Activated T-helper 9 cell treated with anti-CD3 and anti-CD28 coated beads, Interleukin-2, amount 50 U/mL, for 16 hours (primary cell): ENCODE measurements around the gene SLC28A3.

ENCODE experiments used
- DNase-seq: peaks from one replicate; pipeline ENCODE4 v3.0.0-alpha.2; 2020; ENCODE audit warnings: low read depth

The SLC28A3 gene

DNA sequence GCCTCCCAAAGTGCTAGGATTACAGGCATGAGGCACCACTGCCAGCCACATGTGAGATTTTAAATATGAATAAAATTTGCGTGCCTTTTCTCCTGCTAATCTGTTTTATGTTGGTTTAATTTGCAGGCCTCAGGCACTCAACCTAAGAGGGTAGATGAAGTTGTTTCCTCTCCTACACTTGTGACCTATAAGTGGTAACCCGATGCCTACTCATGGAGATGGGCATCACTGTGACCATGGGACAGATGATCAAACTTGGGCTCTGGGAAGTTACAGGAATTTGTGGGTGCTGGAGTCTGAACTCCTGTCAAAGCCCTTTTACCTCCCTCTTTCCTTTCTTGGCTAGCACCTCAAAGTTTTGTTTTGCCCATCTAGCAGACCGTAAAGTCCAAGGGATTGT lies 1.1 kb downstream of the SLC28A3 start:
- no peak for DNase-seq

DNA sequence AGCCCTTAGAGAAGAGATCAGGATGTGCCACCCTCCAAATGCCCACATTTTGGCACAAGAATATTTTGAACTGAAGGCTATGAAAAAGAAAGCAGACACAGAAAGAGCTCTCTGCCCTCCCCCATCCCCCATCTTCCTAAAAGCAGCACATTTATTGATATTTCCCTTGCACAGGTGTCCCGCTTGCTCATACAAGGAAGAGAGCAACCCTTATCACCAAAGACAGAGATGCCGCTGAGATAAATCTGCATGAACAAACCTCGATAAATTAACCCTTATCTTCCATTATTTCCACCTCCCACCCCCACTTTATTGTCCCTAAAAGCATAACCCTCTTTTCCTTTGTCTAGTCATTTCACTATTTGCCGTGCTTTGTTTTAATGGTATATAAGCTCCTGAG lies 1.8 kb downstream of the SLC28A3 start:
- no peak for DNase-seq

DNA sequence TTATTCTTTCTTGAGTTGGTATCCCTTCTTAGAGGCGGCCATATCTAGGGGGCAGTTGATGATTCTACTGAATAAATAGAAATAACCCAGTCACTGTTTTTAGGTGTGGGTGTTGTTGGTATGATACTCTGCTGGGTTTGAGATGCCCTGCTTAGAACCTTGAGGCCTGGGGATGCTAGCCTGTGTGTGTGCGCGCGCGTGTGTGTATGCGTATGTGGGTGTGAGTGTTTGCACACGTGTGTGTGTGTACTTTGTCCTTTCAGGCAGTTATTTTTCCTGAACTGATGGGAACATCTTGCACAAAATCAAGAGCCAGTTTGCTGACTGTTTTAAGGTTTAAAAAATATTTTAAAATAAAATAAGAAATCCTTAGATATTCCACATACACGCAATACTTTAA lies 3.3 kb downstream of the SLC28A3 start:
- DNase-seq, result no peak

DNA sequence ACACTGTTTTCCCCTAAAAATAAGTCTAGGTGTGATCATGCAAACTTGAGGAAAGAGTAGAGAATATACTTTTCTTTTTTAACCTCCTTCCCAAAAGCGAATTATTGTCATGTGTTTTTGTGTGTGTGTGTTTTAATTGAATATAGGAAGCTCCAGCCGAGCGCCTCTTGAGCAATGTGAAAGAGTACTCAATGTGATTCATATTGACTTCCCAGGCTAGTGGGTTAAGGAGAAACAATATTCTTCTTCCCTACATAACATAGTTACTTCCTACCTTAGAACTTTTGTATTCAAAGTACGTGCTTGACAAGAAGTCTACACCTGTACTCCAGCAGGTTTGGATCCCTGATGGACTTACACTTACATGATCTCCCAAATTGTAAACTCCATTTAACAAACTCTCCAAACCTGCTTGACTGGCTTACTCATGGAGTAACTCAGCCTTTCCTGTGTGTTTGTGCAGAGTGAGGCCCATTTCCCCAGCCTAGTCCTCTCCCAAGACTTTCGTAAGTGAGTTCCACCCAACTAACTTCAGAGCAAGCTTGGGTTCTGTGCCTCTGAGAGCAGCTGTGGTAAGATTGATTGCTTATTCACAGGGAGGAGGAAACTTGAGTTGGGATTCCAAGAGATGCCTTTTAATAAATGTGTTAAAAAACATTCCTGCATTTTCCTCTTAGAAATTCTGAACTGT lies 9.3 kb downstream of the SLC28A3 start:
- no peak for DNase-seq

DNA sequence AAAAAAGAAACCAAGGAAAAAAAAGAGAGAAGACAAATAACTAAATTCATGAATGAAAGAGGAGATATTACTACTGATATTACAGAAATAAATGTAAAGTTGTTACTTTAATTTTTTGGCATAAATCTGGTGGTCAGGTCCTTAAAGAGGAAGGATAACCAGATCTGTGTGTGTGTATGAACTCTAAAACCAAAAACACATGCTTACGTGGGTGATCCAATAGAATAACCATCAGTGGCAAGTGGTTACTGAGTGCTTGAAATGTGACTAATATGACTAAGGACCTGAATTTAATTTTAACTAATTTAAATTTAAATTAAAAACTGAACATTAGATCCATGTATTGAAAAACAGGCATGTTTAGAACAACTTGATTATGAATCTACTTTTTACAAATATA lies 10.3 kb downstream of the SLC28A3 start:
- DNase-seq, result no peak

DNA sequence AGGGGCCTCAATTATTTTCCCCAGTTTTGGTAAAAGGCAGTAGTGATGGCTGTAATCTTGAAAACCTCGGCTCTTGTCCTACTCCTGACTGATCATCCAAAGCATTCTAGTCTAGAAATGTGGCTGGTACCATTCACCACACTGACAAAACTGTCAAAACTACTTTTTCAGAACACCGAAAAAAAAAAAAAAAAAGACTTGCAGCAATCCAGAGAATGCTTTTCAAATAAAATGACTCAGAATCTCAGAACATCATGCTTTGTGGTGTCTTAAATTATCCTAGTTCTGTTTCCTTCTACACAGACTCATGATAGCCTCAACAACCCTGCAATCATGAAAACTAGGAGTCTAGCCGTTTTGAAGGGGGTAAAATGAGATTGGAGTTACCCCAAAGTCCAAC lies 13.4 kb downstream of the SLC28A3 start:
- DNase-seq, result no peak

DNA sequence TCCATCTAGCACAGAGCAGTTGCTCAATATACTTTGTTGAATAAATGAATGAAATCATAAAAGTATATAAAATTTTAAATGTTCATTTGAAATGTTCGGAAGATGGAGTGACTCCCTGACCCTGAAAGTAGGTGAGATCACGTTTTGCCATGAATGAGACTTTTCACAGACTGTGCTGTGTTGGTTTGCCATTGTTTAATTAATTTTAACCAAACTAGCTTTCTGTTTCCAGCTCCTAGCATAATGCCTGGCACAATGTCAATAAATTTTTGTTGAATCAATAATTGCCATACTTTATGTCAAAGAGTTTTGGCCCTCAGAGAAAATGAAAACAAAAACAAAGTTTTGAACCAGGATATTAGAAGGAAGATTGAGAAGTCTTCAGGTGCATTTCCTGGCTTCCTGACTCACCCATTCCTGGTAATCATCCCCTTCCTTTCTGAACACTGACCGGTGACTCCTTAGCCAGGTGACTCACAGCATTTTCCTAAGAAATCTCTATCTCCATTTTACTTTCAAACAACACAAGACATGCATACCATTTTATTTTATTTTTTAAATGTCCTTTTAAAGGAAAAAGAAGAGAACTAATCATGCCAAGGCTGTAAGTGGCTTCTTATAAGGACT lies 15.1 kb downstream of the SLC28A3 start:
- no peak for DNase-seq

DNA sequence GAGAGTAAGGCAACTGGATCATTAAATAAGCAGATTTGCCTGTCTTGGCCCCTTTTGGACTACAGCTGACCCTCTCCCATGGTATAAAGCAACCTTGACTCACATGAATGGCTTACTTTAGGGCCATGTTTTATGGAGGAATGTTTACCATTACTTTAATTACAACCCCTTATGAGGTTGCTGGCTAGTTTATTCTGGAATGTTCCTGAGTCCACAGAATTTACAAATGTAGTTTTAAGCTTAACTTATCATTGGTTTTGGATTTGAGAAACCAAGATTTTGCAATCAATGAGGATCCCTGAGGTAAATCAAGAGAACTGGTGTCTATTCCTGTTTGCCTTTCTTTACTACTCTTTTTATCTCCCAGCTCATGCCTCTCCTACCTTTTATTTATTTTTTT lies 15.7 kb downstream of the SLC28A3 start:
- no peak for DNase-seq

DNA sequence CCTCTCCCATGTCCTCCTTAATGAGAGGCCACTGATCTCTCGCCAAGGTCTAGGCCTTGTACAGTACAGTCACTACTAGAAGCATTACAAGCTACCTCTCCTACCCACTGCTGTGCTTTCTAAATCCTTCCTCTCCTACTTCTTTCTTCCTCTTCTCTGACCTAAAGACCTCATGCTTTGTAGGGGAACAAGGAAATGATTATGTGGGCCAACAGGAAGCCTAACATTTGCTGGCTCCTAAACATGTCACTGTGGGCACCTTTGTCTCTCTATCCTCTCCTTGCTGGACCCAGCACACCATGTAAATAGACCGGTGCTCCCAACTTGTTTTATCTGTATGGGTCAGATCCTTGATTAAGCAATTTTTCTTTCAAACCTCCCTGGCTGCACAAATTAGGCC lies 16.7 kb downstream of the SLC28A3 start:
- DNase-seq, result no peak

DNA sequence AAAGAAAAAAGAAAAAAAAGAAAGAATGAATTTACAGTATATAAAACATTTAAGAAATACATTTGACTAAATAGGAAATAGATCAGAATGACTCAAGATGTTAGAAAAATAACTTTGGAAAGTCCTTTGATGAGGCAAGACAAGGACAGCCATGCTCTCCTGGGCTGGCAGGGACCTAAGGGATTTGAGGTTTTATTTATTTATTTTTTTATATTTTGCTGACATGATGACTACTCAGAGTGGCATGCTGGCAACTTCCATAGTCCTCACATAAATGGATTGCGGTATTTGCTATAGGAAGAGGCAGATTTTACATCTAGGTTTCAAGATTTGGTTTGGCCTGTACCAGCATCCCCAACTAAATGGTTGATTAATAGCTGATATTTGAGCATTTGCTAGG lies 17.7 kb downstream of the SLC28A3 start:
- DNase-seq, result no peak

DNA sequence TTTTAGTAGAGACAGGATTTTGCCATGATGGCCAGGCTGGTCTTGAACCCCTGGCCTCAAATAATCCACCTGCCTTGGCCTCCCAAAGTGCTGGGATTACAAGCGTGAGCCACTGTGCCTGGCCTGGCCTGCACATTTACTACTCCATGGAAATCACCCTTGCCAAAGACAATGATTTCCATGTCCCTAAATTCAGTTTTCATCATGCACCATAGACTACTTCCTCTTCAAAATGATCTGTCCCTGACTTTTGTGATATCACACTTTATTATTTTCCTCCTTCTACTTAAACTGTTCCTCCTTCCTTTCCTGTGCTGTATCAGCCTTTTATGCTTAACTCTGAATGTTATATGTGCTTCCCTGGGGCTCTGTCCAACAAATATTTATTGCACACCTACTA lies 20.3 kb downstream of the SLC28A3 start:
- DNase-seq, result no peak

DNA sequence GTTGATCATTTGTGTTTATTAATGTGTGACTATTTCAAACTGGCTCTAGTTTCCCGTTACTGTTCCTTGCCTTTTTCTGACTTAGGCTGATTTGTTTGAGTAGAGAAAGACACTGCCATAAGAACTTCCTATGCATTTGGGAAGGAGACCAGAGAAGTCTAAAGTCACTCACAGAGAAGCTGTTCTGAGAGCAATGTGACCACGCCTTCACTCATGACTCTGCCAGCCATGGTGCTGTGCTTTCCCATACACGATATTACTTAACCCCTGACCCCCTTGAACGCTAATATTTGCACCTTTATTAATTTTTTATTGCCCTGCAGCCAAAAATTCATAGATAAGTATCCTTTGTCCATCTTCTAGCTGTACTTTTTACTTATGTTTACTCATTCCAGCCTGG lies 20.9 kb downstream of the SLC28A3 start:
- no peak for DNase-seq

DNA sequence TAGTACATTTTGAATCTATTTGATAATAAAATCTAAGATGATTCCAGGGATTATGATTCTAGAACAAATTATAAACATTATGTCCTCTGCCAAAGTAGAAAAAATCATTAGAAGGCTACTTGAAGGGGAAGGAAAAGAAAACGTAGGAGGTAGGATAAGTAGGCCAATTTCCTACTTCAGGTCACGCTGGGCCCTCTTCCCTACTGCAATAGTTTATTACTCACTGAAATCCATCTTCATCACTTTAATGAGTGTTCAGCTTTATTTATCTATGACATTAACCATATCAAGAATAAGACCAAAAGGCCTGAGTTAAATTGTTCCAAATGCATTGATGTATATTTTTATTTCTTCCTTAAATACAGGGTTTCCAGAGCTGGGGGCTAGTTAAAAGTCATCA lies 21.6 kb downstream of the SLC28A3 start:
- no peak for DNase-seq

DNA sequence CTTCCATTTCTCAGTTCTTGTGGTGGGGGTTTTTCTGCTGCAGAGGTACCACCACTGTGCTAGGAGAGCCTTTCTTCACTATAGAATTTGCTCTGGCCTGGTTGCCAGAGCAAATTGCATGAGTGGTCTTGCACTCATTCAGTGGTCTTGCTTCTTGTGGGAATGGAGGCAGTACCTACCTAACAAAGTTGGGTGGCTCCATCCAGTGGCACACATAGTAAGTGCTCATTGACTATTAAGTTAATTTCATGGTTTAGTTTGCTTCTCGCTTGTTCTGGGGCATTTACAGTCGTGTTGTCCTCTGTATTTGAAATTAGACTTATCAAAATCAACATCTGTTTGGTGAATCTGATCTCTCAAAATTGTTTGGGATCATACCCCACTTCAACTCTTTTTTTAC lies 23.0 kb downstream of the SLC28A3 start:
- no peak for DNase-seq

DNA sequence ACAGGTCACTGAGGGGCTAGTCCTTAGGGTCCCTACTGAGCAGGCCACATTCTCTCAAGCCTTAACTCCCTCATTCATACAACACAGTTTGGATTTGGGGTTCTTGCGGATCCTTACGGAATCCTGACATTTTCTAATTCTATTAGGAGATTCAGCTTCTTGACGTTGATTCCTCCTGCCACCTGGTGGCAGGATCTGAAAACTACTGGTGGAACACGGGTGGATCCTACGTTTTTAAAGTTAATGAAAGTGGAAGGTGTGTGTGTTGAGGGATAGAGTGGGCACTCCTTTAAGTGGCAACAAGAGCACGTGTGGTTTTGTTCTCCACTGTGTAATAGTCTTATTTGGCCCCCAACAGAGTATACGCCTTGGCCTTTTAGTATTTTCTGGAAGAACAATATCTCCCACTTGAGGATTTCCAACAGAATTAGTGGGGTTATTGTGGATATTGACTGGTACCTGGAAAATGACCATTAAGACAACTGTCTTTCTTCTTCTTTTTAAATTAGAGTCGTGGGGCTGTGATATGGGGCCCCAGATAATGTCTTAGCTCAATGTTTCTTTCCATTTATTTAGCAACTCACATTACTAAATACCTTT lies 25.2 kb downstream of the SLC28A3 start:
- DNase-seq, result peak; percentile 30

DNA sequence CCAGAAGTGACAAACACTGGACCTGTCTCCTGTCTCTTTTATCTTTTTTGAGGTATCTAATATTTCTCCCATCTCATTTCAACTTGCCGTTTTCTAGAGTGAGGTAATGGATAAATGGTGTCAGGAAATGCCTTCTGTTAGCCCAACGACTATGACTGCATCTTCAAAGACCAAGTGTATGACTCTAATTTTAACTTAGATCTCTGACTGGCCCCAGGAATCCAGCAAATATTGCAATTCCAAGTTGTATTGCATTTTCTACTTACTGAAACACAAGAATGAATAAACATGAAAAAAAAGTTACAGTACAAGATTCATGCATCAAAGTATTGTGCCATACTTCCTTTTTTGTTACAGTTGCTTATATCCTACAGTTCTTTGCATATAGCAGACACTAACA lies 26.3 kb downstream of the SLC28A3 start:
- DNase-seq, result no peak

DNA sequence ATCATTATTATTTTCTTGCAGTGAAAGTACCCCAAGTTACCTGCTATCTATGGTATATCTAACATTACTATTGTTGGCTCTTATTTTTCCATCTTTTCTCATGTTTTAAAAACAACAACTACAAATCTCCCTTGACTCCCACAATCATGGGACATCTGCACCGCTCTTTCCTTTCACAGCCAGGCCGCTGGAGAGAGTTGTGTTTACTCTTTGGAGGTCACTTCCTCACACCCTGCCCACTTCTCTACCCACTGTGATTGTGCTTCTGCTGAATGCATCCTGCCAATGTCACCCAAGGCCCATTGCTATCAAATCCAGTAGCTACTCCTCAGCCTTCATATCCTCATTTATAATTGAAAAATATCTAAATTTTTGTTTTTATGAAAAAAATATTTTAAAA lies 29.7 kb downstream of the SLC28A3 start:
- no peak for DNase-seq

DNA sequence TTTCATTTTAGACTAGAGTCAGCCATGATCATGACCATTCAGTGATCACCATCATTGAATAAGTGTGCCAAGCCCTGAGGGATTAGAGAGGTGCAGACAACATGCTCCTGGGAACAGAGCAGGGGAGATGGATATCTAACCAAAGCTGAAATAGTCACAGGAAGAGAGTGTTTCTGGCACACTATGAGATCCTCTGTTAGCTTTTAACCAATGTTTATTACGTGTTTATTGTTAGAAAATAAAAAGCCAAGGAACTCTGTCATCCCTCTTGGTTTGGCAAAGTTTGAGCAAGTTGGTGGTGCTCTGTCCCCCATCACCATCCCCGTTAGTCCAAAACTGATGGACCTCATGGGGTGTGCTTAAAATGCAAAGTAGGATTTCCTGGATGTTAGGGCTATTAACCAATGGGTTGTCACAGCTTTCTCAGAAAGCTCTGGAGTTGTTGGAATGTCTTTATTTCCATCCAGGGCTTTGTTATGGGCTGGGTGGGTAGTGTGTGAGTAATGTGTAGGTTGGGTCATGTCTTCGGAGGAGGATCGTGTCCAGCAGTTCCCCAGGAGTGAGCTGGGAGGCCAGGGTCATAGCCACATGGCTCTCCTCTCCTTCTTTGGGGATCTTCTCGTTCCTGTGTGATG lies 34.9 kb downstream of the SLC28A3 start:
- no peak for DNase-seq

DNA sequence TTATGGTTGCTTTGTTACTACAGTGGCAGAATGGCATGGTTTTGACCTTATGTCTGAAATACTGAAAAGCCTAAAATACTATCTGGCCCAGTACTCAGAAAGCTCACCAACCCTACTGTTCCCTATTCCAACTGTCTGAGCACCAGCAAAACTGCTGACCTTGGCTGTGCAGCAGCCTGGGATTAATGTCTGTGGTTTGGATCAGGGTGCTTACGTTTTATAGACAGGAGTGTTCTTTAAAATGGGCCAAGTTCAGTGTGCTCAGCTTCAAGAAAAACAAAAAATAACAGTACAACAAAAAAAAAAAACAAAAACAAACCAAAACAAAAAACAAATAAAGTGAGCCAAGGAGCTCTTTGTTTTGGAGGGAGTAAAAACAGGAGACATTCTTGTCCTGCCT lies 36.4 kb downstream of the SLC28A3 start:
- no peak for DNase-seq

DNA sequence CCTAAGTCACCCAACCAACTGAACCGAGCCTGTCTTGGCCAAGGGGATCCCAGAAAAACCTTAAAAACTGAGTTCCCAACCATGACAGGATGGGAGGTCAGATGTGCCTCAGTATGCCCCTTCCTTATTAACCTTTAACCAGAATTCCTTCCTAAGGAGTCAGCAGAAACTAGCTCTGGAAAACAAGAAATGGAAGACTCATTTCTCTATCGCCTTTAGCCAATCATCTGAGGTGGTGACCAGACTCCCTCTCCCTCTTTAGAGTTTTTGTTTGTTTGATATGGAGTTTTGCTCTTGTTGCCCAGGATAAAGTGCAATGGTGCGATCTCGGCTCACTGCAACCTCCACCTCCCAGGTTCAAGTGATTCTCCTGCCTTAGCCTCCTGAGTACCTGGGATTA lies 37.5 kb downstream of the SLC28A3 start:
- DNase-seq, result no peak

DNA sequence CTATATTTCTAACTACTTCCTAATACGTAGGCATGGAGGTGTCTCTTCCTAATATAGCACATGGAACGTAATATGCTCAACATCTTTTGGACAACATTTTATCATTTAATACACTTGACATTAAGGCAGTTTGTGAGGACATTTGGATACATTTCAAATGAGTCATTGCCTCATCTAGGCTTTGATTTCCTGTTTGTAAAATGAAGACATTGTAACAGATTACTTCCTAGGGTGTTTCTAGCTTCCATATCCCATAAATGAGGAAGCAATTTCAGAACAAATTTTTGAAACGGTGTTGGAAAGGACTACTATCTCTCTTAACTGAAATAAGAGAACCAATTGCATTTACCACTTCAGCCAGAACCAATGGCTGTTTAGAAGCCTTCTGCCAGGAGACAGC lies 38.7 kb downstream of the SLC28A3 start:
- no peak for DNase-seq

DNA sequence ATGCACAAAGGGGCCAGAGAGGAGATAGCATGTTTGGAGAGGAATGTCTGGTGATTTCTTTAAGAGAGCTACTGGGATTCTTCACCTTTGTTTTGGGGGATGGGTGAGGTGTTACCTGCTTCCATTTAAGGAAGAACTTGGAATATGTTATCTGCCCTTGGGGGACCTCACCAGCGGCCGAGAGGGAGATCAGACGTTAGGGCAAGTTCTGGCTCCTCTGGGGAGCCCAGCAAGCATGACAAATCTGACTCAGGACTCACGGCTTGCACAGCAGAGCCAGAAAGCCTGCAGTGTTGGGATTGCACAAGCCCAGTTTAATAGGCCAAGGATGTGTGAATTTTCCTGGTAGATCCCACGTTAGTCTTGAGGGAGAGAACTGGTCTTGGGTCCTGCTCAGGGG lies 40.3 kb downstream of the SLC28A3 start:
- no peak for DNase-seq

DNA sequence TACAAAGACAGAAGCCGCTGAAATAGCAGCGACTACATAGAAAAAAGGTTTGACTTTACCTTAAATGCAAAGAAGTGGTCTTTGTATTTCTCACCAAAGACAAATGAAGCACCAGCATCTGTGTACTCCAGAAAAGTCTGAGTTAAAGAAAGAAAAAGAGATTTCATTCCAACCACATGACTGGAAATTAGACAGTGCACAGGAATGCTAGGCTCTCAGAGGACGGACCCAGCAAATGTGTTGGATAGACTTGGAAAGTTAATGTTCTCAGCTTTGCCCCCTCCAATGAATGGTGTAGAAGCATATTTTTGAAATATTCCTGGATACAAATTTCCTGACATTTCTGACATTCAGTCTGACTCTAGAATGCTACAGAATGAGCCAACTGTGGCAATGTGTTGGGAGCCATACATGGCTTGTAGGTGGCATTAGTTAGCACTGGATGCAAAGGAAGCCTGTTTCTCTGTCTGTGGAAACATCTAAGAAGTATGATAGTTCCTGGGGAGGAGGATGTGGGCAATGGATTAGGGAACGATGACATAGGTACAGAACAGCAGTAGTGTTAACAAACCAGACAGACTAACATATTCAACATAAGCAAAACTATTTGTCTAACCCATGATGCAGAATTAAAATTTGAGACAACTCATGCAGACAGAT lies 43.3 kb downstream of the SLC28A3 start:
- DNase-seq, result no peak
